Measurements from ENCODE around the gene GARIN3.

- no peak for TF ChIP-seq CTCF (conservative IDR thresholded peaks at IDR 0.05 in 1 of 2, IDR thresholded peaks at IDR 0.05 in 1 of 2; ENCODE audit: low read depth in 1 of 2, low read length in 2 of 2)
- TF ChIP-seq EZH2 (IDR thresholded peaks at IDR 0.05; ENCODE audit: low read length, missing control alignments) = no peak
Measured at GRCh38 chr5:157150995-157151394, 15.1 kb downstream of the GARIN3 start.

Data from fibroblast of lung (primary cell).